HG03064 (cell line): ENCODE results near the gene PALLD.
A peak's percentile ranks its signal among the peaks of the same experiment; 100 is the strongest.
"Not testable (repeated sequence)": the region's sequence is repeated elsewhere in the genome, so short reads cannot be mapped to it uniquely, and the experiment has no call there.

ENCODE experiments used
- ATAC-seq: cut with Tn5 transposase; IDR thresholded peaks from one replicate; pipeline ENCODE4 v1.9.1; 2021; ENCODE audit warnings: low read depth; ENCODE audit not compliant: unreplicated experiment

PALLD gene

GRCh38 chr4:168802222-168802621 lies 305.4 kb downstream of the PALLD start:
- ATAC-seq: no peak

- not testable (repeated sequence) for ATAC-seq
Measured at GRCh38 chr4:168803052-168803451, 306.2 kb downstream of the PALLD start.

- ATAC-seq: no peak
Measured at GRCh38 chr4:168803732-168804131, 306.9 kb downstream of the PALLD start.

- ATAC-seq: no peak
Measured at GRCh38 chr4:168804146-168804545, 307.3 kb downstream of the PALLD start.

GRCh38 chr4:168805341-168805740 lies 308.5 kb downstream of the PALLD start:
- ATAC-seq: no peak

- ATAC-seq: not testable (repeated sequence)
Measured at GRCh38 chr4:168806247-168806646, 309.4 kb downstream of the PALLD start.

- no peak for ATAC-seq
Measured at GRCh38 chr4:168811207-168811606, 314.4 kb downstream of the PALLD start.

- no peak for ATAC-seq
Measured at GRCh38 chr4:168811786-168812651, 315.2 kb downstream of the PALLD start.

GRCh38 chr4:168812806-168813205 lies 316.0 kb downstream of the PALLD start:
- ATAC-seq: no peak

- ATAC-seq: no peak
Measured at GRCh38 chr4:168813890-168814289, 317.0 kb downstream of the PALLD start.

- no peak for ATAC-seq
Measured at GRCh38 chr4:168815379-168816345, 318.8 kb downstream of the PALLD start.

- ATAC-seq: no peak
Measured at GRCh38 chr4:168817370-168817769, 320.5 kb downstream of the PALLD start.

- no peak for ATAC-seq
Measured at GRCh38 chr4:168822481-168822880, 325.6 kb downstream of the PALLD start.

- no peak for ATAC-seq
Measured at GRCh38 chr4:168825975-168826374, 329.1 kb downstream of the PALLD start.

GRCh38 chr4:168826620-168827019 lies 329.8 kb downstream of the PALLD start:
- ATAC-seq: no peak

- ATAC-seq: no peak
Measured at GRCh38 chr4:168830777-168831512, 334.1 kb downstream of the PALLD start.

GRCh38 chr4:168831585-168831918 lies 334.7 kb downstream of the PALLD start:
- ATAC-seq: no peak

GRCh38 chr4:168831919-168832762 lies 335.3 kb downstream of the PALLD start:
- peak; percentile 92 for ATAC-seq

GRCh38 chr4:168832763-168833575 lies 336.1 kb downstream of the PALLD start:
- no peak for ATAC-seq
